HG03039 (cell line): Measurements from ENCODE around the gene OAS1.
"Not testable (repeated sequence)": the region's sequence is repeated elsewhere in the genome, so short reads cannot be mapped to it uniquely, and the experiment has no call there.

Experiments
- ATAC-seq: cut with Tn5 transposase; IDR thresholded peaks from one replicate; pipeline ENCODE4 v1.9.1; 2021; ENCODE audit warnings: mild to moderate bottlenecking, moderate library complexity; ENCODE audit not compliant: unreplicated experiment

Gene OAS1

GRCh38 chr12:112900298-112901145 lies 6.2 kb upstream of the OAS1 start:
- no peak for ATAC-seq

GRCh38 chr12:112901271-112901670 lies 5.5 kb upstream of the OAS1 start:
- no peak for ATAC-seq

GRCh38 chr12:112904571-112904970 lies 2.2 kb upstream of the OAS1 start:
- ATAC-seq = no peak

GRCh38 chr12:112905451-112906089 lies 1.2 kb upstream of the OAS1 start:
- no peak for ATAC-seq

GRCh38 chr12:112907415-112908157 lies 824 bp downstream of the OAS1 start:
- ATAC-seq = peak; percentile 40

GRCh38 chr12:112908548-112908947 lies 1.8 kb downstream of the OAS1 start:
- no peak for ATAC-seq

- ATAC-seq = no peak
Measured at GRCh38 chr12:112909693-112910092, 2.9 kb downstream of the OAS1 start.

- no peak for ATAC-seq
Measured at GRCh38 chr12:112913038-112913688, 6.4 kb downstream of the OAS1 start.

GRCh38 chr12:112913888-112914287 lies 7.1 kb downstream of the OAS1 start:
- ATAC-seq = not testable (repeated sequence)

GRCh38 chr12:112916270-112916669 lies 9.5 kb downstream of the OAS1 start:
- no peak for ATAC-seq

- ATAC-seq = no peak
Measured at GRCh38 chr12:112919121-112919520, 12.4 kb downstream of the OAS1 start.

- no peak for ATAC-seq
Measured at GRCh38 chr12:112924986-112925385, 18.2 kb downstream of the OAS1 start.

GRCh38 chr12:112926416-112927033 lies 19.8 kb downstream of the OAS1 start:
- not testable (repeated sequence) for ATAC-seq

GRCh38 chr12:112927475-112927874 lies 20.7 kb downstream of the OAS1 start:
- ATAC-seq = no peak

GRCh38 chr12:112927925-112928324 lies 21.2 kb downstream of the OAS1 start:
- ATAC-seq = no peak

GRCh38 chr12:112928978-112929377 lies 22.2 kb downstream of the OAS1 start:
- no peak for ATAC-seq

GRCh38 chr12:112929715-112930114 lies 23.0 kb downstream of the OAS1 start:
- ATAC-seq = no peak

GRCh38 chr12:112930350-112930749 lies 23.6 kb downstream of the OAS1 start:
- no peak for ATAC-seq

GRCh38 chr12:112932485-112933128 lies 25.8 kb downstream of the OAS1 start:
- ATAC-seq = no peak

- ATAC-seq = no peak
Measured at GRCh38 chr12:112933129-112933505, 26.4 kb downstream of the OAS1 start.
